ENCODE results near the gene NUTM2F. TPM values are rescaled to one million over a fixed set of nuclear protein-coding genes. Genes with fewer than 3 reads are reported as not detected.

The NUTM2F gene
- total RNA-seq, 1 donor from 2014 or later: not detected

DNA sequence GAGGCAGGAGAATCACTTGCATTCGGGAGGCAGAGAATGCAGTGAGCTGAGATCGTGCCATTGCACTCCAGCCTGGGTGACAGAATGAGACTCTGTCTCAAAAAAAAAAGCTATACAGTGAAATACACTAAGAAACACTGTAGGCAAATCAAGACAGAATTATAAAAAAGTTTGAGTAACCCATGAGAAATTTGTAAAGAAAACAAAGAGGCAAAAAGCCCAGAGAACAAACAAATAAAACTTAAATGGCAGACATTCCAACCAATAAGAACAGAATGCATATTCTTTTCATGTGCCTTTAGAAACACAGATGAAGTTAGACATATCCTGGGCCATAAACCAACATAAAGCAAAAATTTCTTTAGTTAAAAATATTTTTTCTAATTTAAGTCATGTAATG, 38.8 kb downstream of the NUTM2F start:
- no peaks in the 10 kb centered on the region for H3K4me1 Mint-ChIP-seq
- no peak for DNase-seq
- H3K9me3 Mint-ChIP-seq: no peaks in the 10 kb centered on the region
- H3K4me3 Mint-ChIP-seq: no peak overlapping the region
- H3K27me3 Mint-ChIP-seq: no peaks in the 10 kb centered on the region
- TF ChIP-seq CTCF (IDR thresholded peaks at IDR 0.05): no peak
- CTCF ChIA-PET: no interaction called here
- H3K27ac Mint-ChIP-seq: no peak overlapping the region
- intact Hi-C loops (cut with micrococcal nuclease): no loop called here
- H3K36me3 Mint-ChIP-seq (ENCODE audit: low read depth): peaks cover 86% of the 10 kb centered on the region
- no peak for ATAC-seq (ENCODE audit: low read depth)
- POLR2A ChIA-PET: no interaction called here

GRCh38 chr9:94287877-94288513, 40.4 kb downstream of the NUTM2F start:
- Mint-ChIP-seq H3K4me1 (no peaks in the 10 kb centered on the region), H3K9me3 (no peaks in the 10 kb centered on the region), H3K4me3 (no peak overlapping the region), H3K27me3 (no peaks in the 10 kb centered on the region), H3K36me3 (ENCODE audit: low read depth) (peaks cover 78% of the 10 kb centered on the region), H3K27ac (no peak overlapping the region)
- no peak for TF ChIP-seq CTCF (IDR thresholded peaks at IDR 0.05)
- DNase-seq: no peak
- ChIA-PET POLR2A (no interaction called here), CTCF (no interaction called here)
- intact Hi-C loops (cut with micrococcal nuclease): no loop called here
- ATAC-seq (ENCODE audit: low read depth): no peak

- no peaks in the 10 kb centered on the region for H3K9me3 Mint-ChIP-seq
- intact Hi-C loops (cut with micrococcal nuclease): no loop called here
- no peaks in the 10 kb centered on the region for H3K4me1 Mint-ChIP-seq
- CTCF ChIA-PET: no interaction called here
- DNase-seq (no peak), ATAC-seq (ENCODE audit: low read depth) (no peak)
- POLR2A ChIA-PET: no interaction called here
- no peak overlapping the region for H3K4me3 Mint-ChIP-seq
- H3K27ac Mint-ChIP-seq: no peak overlapping the region
- peaks cover 79% of the 10 kb centered on the region for H3K36me3 Mint-ChIP-seq (ENCODE audit: low read depth)
- TF ChIP-seq CTCF (IDR thresholded peaks at IDR 0.05): no peak
- no peaks in the 10 kb centered on the region for H3K27me3 Mint-ChIP-seq
Measured at GRCh38 chr9:94286116-94286515, 42.3 kb downstream of the NUTM2F start.

DNA sequence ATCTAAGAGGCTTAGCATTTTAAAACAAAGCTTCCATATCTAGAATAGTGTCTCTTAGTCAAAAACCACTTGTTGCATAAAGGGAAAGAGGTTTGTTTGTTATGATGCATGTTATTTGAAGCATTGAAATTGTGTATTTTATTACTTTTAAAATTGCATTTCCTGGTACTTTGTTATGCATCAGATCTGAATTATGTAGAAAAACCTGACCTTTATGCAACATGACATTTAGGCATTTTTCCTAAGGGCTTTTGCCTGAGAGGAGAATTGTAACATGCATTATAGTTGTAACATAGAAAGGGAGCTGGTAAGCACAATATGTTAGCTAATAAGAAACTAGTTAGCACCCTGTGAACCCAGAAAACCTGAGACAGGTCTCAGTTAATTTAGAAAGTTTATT, 47.3 kb downstream of the NUTM2F start:
- Mint-ChIP-seq H3K27me3 (no peaks in the 10 kb centered on the region), H3K36me3 (ENCODE audit: low read depth) (peaks cover 73% of the 10 kb centered on the region), H3K9me3 (peaks cover 8% of the 10 kb centered on the region), H3K4me3 (no peak overlapping the region), H3K4me1 (no peaks in the 10 kb centered on the region), H3K27ac (no peak overlapping the region)
- no peak for DNase-seq
- intact Hi-C loops (cut with micrococcal nuclease): no loop called here
- no peak for ATAC-seq (ENCODE audit: low read depth)
- ChIA-PET POLR2A (interaction anchor here (0.6 kb wide), 1 partner anchor 966 kb away, joined by 3 read pairs; no protein-coding TSS in a partner anchor), CTCF (no interaction called here)
- TF ChIP-seq CTCF (IDR thresholded peaks at IDR 0.05): no peak

DNA sequence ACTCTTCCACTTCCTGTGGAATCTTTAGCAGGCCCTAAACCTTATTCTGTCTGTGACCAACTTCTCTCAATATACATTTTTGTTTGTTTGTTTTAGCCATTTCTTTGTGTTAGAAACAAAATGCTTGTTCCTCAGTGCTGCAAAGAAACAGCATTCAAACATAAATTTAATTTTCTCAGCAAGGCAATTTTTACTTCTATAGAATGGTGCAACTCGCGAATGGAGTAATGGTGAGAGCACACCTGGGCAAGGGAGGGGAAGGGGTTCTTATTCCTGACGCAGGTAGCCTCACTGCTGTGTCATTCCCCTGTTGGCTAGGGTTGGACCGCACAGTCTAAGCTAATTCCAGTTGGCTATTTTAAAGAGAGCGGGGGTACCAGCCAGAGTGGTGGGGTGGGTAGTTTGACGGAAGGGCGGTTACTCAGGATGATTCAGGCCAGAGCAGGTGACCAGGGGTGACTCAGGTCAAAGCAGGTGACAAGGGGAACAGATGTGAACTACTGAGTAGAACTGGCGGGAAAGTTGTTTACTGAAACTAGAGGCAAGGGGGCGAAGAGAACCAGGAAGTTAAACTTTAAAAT, 47.9 kb downstream of the NUTM2F start:
- DNase-seq (no peak), ATAC-seq (ENCODE audit: low read depth) (no peak)
- TF ChIP-seq CTCF (IDR thresholded peaks at IDR 0.05): no peak
- ChIA-PET POLR2A (no interaction called here), CTCF (no interaction called here)
- Mint-ChIP-seq H3K9me3 (peaks cover 8% of the 10 kb centered on the region), H3K4me3 (no peak overlapping the region), H3K4me1 (peaks cover under 1% of the 10 kb centered on the region), H3K36me3 (ENCODE audit: low read depth) (peaks cover 70% of the 10 kb centered on the region), H3K27ac (no peak overlapping the region), H3K27me3 (no peaks in the 10 kb centered on the region)
- intact Hi-C loops (cut with micrococcal nuclease): no loop called here

All from activated B cell treated with CpG ODN at 0.5 μM for 24 hours (primary cell).